ENCODE data around the gene CHD9. TPM values are rescaled to one million over a fixed set of nuclear protein-coding genes. Genes with fewer than 3 reads are reported as not detected.
"Not testable (repeated sequence)": the region's sequence is repeated elsewhere in the genome, so short reads cannot be mapped to it uniquely, and the experiment has no call there.

CHD9 gene
- total RNA-seq, 4 donors from 2014 or later, result 49.2 to 85.7 (median 67.7) TPM

DNA sequence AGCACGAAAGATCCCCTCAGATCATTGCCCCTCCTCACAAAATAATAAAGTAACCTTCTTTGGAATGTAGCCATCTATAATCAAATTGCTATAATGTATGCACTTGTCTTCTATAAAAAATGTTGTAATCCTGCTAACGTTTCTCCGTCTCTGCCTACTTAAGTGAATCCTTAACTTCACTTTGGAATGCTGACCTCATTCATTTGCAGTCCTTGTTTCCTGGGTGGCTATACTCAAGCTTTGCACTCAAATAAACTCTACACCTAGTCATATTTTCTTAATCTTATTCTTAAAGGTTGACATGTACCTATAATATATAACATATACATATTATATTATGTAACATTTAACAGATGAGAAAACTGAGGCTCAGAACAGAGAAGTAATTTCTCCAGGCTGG lies 24.8 kb upstream of the CHD9 start:
- intact Hi-C loops (cut with DNase I; ENCODE audit: low total_unique reads), result no loop called here
- WGBS, 2 donors, result 72 to 83% methylated on average over 3 of the region's 3 CpGs
- no peak overlapping the region for H3K4me3 ChIP-seq (ENCODE audit: low read depth, poor library complexity, severe bottlenecking)
- DNase-seq (ENCODE audit: low spot score in 2 of 2), result no peak
- no peak for TF ChIP-seq POLR2A (IDR thresholded peaks at IDR 0.05)
- no peak for TF ChIP-seq CTCF (IDR thresholded peaks at IDR 0.05)

DNA sequence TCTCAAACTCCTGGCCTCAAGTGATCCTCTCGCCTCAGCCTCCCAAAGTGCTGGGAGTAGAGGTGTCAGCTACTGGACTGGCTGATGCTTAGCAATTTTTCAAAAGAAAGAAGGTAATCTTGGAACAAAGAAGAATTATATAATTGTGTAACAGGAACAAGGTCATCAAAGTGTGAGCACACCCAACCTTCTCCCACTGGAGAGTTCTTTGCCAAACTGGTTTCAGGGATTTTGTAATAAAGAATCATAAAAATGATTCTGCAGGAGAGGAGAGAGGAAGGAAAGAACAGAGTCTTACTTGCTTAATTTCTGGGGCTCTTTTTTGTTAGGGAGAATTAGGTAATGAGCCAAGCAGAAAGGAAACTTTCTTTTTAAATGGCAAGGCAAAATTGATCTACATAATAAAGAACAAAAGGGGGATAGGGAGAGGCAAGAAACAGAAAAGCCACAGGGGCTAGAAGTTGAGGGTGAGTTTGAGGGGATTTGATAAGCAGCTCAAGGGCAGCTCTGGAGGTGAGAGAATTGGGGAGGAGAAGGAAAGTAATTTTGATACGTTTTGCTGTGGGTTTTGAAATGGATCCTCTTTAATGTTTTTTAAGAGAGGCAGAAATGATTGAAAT lies 23.4 kb upstream of the CHD9 start:
- intact Hi-C loops (cut with DNase I; ENCODE audit: low total_unique reads), result no loop called here
- 47 to 51% methylated on average over 2 of the region's 2 CpGs for WGBS, 2 donors
- DNase-seq (ENCODE audit: low spot score in 2 of 2), result no peak
- no peak overlapping the region for H3K4me3 ChIP-seq (ENCODE audit: low read depth, poor library complexity, severe bottlenecking)
- TF ChIP-seq POLR2A (IDR thresholded peaks at IDR 0.05) (no peak), CTCF (IDR thresholded peaks at IDR 0.05) (no peak)

- intact Hi-C loops (cut with DNase I; ENCODE audit: low total_unique reads), result no loop called here
- TF ChIP-seq CTCF (IDR thresholded peaks at IDR 0.05), result no peak
- TF ChIP-seq POLR2A (IDR thresholded peaks at IDR 0.05), result no peak
- 72 to 77% methylated on average over 6 of the region's 6 CpGs for WGBS, 2 donors
- H3K4me3 ChIP-seq (ENCODE audit: low read depth, poor library complexity, severe bottlenecking), result no peak overlapping the region
- no peak for DNase-seq (ENCODE audit: low spot score in 2 of 2)
Measured at GRCh38 chr16:53034306-53034705, 20.5 kb upstream of the CHD9 start.

DNA sequence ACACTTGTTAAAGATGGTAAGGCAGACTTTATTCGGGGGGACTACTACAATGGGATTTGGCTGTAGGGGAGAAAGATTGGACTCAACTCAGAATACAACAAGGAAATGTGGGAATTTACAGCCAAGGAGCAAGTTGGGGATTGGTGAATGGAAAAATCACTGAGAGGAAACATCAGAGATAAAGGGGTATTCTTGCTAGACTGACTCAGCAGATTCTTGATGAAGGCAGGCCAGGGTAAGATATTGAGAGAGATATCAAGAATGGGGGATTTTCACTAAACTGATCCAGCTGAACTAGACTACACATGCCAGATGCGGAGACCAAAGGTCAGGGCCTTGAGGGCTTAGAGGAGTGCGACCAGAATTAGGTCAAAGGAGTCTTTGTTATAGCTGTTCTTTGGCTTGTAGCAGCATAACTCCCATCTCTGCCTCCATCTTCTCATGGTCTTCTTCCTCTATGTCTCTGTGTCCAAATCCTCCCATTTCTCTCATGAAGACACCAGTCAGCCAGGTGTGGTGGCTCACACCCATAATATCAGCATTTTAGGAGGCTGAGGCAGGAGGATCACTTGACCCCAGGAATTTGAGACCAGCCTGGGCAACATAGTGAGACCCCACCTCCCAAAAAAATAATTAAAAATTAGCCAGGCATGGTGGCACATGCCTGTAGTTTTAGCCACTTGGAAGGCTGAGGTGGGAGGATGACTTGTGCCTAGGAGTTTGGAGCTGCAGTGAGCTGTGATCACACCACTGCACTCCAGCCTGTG lies 19.4 kb upstream of the CHD9 start:
- intact Hi-C loops (cut with DNase I; ENCODE audit: low total_unique reads), result no loop called here
- WGBS, 2 donors, result 75% methylated on average over 3 of the region's 3 CpGs
- DNase-seq (ENCODE audit: low spot score in 2 of 2), result no peak
- no peak for TF ChIP-seq POLR2A (IDR thresholded peaks at IDR 0.05)
- TF ChIP-seq CTCF (IDR thresholded peaks at IDR 0.05), result no peak
- H3K4me3 ChIP-seq (ENCODE audit: low read depth, poor library complexity, severe bottlenecking), result no peak overlapping the region

- no peak for DNase-seq (ENCODE audit: low spot score in 2 of 2)
- no peak overlapping the region for H3K4me3 ChIP-seq (ENCODE audit: low read depth, poor library complexity, severe bottlenecking)
- intact Hi-C loops (cut with DNase I; ENCODE audit: low total_unique reads), result no loop called here
- no peak for TF ChIP-seq POLR2A (IDR thresholded peaks at IDR 0.05)
- no peak for TF ChIP-seq CTCF (IDR thresholded peaks at IDR 0.05)
- WGBS, 2 donors, result 85 to 94% methylated on average over 6 of the region's 6 CpGs
Measured at GRCh38 chr16:53036066-53036465, 18.7 kb upstream of the CHD9 start.

- intact Hi-C loops (cut with DNase I; ENCODE audit: low total_unique reads); DNase-seq (ENCODE audit: low spot score in 2 of 2); H3K4me3 ChIP-seq (ENCODE audit: low read depth, poor library complexity, severe bottlenecking): not testable (repeated sequence)
- WGBS, 2 donors, result 52 to 54% methylated on average over 6 of the region's 6 CpGs
Measured at GRCh38 chr16:53036711-53037110, 18.1 kb upstream of the CHD9 start.
